GM06990 (cell line): ENCODE measurements around the gene SCAPER.
"Not testable (repeated sequence)": the region's sequence is repeated elsewhere in the genome, so short reads cannot be mapped to it uniquely, and the experiment has no call there.

Experiments
- DNase-seq: peaks from one replicate; pipeline ENCODE4 v3.0.0-alpha.2; 2011; ENCODE audit not compliant: insufficient read length; ENCODE audit errors: extremely low read depth
- H3K27me3 ChIP-seq: replicated peaks from 2 replicates; pipeline ENCODE4 v1.6.0; 2011; ENCODE audit warnings: low read length; ENCODE audit not compliant: control insufficient read depth, insufficient read depth
- H3K36me3 ChIP-seq: 2 replicates; pipeline ENCODE4 v1.5.1; 2011; ENCODE audit warnings: low read length; ENCODE audit not compliant: control insufficient read depth, insufficient read depth
- H3K4me3 ChIP-seq: replicated peaks from 2 replicates; pipeline ENCODE4 v1.5.1; 2011; ENCODE audit warnings: low read depth, mild to moderate bottlenecking, control low read depth, low read length
- TF ChIP-seq, protein P1 (sequence below): IDR thresholded peaks from 2 replicates; pipeline ENCODE4 v1.5.1; 2011; ENCODE audit warnings: low read length, control low read depth, mild to moderate bottlenecking, inconsistent platforms; ENCODE audit not compliant: insufficient read depth, poor library complexity, severe bottlenecking

SCAPER gene

DNA sequence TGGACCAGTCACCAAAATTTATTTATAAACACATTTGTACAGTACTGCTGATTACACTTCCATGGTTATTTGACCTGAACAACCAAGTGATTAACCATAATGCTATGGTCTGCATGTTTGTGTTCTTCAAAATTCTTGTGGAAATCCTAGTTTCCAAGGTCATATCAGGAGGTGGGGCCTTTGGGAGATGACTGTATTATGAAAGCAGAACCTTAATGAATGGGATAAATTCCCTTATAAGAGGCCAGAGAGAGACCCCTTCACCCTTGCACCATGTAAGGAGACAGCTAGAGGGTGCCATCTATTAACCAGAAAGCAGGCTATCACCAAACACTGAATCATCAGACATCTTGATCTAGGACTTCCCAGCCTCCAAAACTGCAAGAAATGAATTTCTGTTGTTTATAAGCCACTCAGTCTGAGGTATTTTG is 1.9 kb downstream of the SCAPER start:
- Histone ChIP-seq H3K4me3 (no peak overlapping the region), H3K27me3 (no peaks in the 10 kb centered on the region), H3K36me3 (no peaks in the 10 kb centered on the region)
- TF ChIP-seq, protein P1, sequence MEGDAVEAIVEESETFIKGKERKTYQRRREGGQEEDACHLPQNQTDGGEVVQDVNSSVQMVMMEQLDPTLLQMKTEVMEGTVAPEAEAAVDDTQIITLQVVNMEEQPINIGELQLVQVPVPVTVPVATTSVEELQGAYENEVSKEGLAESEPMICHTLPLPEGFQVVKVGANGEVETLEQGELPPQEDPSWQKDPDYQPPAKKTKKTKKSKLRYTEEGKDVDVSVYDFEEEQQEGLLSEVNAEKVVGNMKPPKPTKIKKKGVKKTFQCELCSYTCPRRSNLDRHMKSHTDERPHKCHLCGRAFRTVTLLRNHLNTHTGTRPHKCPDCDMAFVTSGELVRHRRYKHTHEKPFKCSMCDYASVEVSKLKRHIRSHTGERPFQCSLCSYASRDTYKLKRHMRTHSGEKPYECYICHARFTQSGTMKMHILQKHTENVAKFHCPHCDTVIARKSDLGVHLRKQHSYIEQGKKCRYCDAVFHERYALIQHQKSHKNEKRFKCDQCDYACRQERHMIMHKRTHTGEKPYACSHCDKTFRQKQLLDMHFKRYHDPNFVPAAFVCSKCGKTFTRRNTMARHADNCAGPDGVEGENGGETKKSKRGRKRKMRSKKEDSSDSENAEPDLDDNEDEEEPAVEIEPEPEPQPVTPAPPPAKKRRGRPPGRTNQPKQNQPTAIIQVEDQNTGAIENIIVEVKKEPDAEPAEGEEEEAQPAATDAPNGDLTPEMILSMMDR: peak; percentile 57
- DNase-seq: no peak

DNA sequence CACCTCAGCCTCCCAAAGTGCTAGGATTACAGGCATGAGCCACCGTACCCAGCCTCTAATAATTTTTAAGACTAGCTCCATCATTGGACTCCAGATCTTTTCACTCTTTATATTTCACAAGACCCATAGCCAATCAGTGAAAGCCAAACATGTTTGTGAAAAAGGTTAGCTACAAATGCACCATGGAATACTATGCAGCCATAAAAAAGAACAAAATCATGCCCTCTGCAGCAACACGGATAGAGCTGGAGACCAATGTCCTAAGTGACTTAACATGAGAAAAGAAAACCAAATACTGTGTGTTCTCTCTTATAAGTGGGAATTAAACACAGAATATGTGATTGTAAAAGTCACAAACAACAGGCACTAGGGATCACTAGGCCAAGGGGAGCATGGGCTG is 3.2 kb downstream of the SCAPER start:
- Histone ChIP-seq H3K4me3 (no peak overlapping the region), H3K27me3 (no peaks in the 10 kb centered on the region), H3K36me3 (no peaks in the 10 kb centered on the region)
- DNase-seq: no peak
- TF ChIP-seq, protein P1: no peak

GRCh38 chr15:76899931-76900310 is 5.2 kb downstream of the SCAPER start:
- DNase-seq, H3K27me3 ChIP-seq, H3K36me3 ChIP-seq, H3K4me3 ChIP-seq: not testable (repeated sequence)

- DNase-seq, H3K27me3 ChIP-seq, H3K4me3 ChIP-seq, H3K36me3 ChIP-seq: not testable (repeated sequence)
Measured at GRCh38 chr15:76899176-76899930, 5.8 kb downstream of the SCAPER start.

- no peak overlapping the region for H3K4me3 ChIP-seq
- TF ChIP-seq, protein P1: no peak
- H3K36me3 ChIP-seq: no peaks in the 10 kb centered on the region
- no peaks in the 10 kb centered on the region for H3K27me3 ChIP-seq
- DNase-seq: no peak
Measured at GRCh38 chr15:76898102-76898501, 7.0 kb downstream of the SCAPER start.

GRCh38 chr15:76894174-76894573 is 11.0 kb downstream of the SCAPER start:
- no peak for DNase-seq
- no peaks in the 10 kb centered on the region for H3K36me3 ChIP-seq
- TF ChIP-seq, protein P1: no peak
- no peak overlapping the region for H3K4me3 ChIP-seq
- no peaks in the 10 kb centered on the region for H3K27me3 ChIP-seq

- H3K36me3 ChIP-seq, DNase-seq, H3K4me3 ChIP-seq, H3K27me3 ChIP-seq: not testable (repeated sequence)
Measured at GRCh38 chr15:76892836-76893235, 12.3 kb downstream of the SCAPER start.

DNA sequence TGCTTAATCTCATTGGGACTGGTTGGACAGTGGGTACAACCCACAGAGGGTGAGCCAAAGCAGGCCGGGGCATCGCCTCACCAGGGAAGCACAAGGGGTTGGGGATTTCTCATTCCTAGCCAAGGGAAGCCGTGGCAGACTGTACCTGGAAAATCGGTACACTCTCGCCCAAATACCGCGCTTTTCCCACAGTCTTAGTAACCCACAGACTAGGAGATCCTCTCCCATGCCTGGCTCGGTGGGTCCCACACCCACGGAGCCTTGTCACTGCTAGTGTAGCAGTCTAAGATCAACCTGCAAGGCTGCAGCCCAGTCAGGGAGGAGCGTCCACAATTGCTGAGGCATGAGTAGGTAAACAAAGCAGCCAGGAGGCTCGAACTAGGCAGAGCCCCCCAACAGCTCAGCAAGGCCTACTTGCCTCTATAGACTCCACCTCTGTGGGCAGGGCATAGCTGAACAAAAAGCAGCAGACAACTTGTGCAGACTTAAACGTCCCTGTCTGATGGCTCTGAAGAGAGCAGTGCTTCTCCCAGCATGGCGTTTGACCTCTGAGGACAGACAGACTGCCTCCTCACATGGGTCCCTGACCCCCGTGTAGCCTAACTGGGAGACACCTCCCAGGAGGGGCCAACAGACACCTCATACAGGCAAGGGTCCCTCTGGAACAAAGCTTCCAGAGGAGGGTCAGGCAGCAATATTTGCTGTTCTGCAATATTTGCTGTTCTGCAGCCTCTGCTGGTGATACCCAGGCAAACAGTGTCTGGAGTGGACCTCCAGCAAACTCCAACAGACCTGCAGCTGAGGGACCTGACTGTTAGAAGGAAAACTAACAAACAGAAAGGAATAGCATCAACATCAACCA is 17.6 kb downstream of the SCAPER start:
- DNase-seq, H3K27me3 ChIP-seq: not testable (repeated sequence)

More for the DNA sequence above, 17.6 kb downstream of the SCAPER start:
- H3K36me3 ChIP-seq, H3K4me3 ChIP-seq: not testable (repeated sequence)
